Neural crest cell (in vitro differentiated cells): ENCODE measurements around the gene PSD4. TPM values are rescaled to one million over a fixed set of nuclear protein-coding genes. Genes with fewer than 3 reads are reported as not detected.

ENCODE experiments used
- DNase-seq: peaks from one replicate; pipeline ENCODE4 v3.0.0; 2021; ENCODE audit warnings: low read depth, mixed read lengths, low spot score
- H3K27ac Mint-ChIP-seq: one replicate; pipeline ENCODE4 v1.8.0; 2021; ENCODE audit warnings: mild to moderate bottlenecking, mixed read lengths; ENCODE audit not compliant: unreplicated experiment
- H3K27me3 Mint-ChIP-seq: 2 replicates; pipeline ENCODE4 v1.8.0; 2021; ENCODE audit warnings: low read depth, mild to moderate bottlenecking, mixed read lengths
- H3K36me3 Mint-ChIP-seq: 2 replicates; pipeline ENCODE4 v1.8.0; 2021; ENCODE audit warnings: low read depth, mild to moderate bottlenecking, mixed read lengths
- H3K4me1 Mint-ChIP-seq: 2 replicates; pipeline ENCODE4 v1.8.0; 2021; ENCODE audit warnings: mixed read lengths
- H3K4me3 Mint-ChIP-seq: one replicate; pipeline ENCODE4 v1.8.0; 2021; ENCODE audit warnings: mild to moderate bottlenecking, mixed read lengths
- H3K9me3 Mint-ChIP-seq: 2 replicates; pipeline ENCODE4 v1.8.0; 2021; ENCODE audit warnings: mixed read lengths
- CTCF ChIP-seq: fragments of 200-600 bp; sonication (generic); conservative IDR thresholded peaks from 2 replicates; pipeline ENCODE4 v1.5.0; 2021; ENCODE audit warnings: antibody characterized with exemption, mild to moderate bottlenecking
- total RNA-seq: library from RNA; stranded (reverse); gene quantifications from 2 replicates; pipeline ENCODE4 v1.2.1, GENCODE V29; 2021

Gene PSD4
- total RNA-seq, 1 donor from 2014 or later: 2.9 TPM

- Mint-ChIP-seq H3K27ac (no peak overlapping the region), H3K4me3 (no peak overlapping the region), H3K4me1 (peaks cover 28% of the 10 kb centered on the region), H3K9me3 (no peaks in the 10 kb centered on the region), H3K36me3 (no peaks in the 10 kb centered on the region), H3K27me3 (no peaks in the 10 kb centered on the region)
- TF ChIP-seq CTCF: no peak
- DNase-seq: no peak
Measured at GRCh38 chr2:113242327-113242726, 68.6 kb downstream of the PSD4 start.

- no peak for DNase-seq
- Mint-ChIP-seq H3K36me3 (no peaks in the 10 kb centered on the region), H3K27me3 (no peaks in the 10 kb centered on the region), H3K9me3 (no peaks in the 10 kb centered on the region), H3K4me1 (peaks cover 28% of the 10 kb centered on the region), H3K4me3 (no peak overlapping the region), H3K27ac (peak overlapping the region; percentile 19)
- no peak for TF ChIP-seq CTCF
Measured at GRCh38 chr2:113245276-113245711, 71.5 kb downstream of the PSD4 start.

DNA sequence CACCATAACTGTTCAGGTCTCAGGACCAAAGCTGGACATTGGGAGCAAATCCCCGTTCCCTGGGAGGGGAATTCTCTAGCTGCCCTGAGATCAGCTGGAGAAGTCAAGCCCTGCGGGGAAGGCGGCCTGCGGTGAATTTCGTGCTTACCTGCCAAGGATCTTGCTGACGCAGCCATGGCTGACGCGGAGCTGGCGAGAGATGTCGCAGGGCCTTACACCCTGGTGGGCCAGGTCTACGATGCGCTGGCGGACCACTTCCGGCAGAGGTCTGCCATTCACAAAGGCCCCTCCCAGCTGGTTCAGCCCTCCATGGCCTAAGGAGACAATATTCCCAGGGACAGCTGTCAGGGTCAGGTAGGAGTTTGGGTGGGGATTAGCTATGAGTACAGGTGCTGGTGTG is 72.8 kb downstream of the PSD4 start:
- no peak for DNase-seq
- H3K4me1 Mint-ChIP-seq: peaks cover 24% of the 10 kb centered on the region
- H3K4me3 Mint-ChIP-seq: no peak overlapping the region
- H3K9me3 Mint-ChIP-seq: no peaks in the 10 kb centered on the region
- H3K27me3 Mint-ChIP-seq: no peaks in the 10 kb centered on the region
- no peaks in the 10 kb centered on the region for H3K36me3 Mint-ChIP-seq
- H3K27ac Mint-ChIP-seq: no peak overlapping the region
- no peak for TF ChIP-seq CTCF

DNA sequence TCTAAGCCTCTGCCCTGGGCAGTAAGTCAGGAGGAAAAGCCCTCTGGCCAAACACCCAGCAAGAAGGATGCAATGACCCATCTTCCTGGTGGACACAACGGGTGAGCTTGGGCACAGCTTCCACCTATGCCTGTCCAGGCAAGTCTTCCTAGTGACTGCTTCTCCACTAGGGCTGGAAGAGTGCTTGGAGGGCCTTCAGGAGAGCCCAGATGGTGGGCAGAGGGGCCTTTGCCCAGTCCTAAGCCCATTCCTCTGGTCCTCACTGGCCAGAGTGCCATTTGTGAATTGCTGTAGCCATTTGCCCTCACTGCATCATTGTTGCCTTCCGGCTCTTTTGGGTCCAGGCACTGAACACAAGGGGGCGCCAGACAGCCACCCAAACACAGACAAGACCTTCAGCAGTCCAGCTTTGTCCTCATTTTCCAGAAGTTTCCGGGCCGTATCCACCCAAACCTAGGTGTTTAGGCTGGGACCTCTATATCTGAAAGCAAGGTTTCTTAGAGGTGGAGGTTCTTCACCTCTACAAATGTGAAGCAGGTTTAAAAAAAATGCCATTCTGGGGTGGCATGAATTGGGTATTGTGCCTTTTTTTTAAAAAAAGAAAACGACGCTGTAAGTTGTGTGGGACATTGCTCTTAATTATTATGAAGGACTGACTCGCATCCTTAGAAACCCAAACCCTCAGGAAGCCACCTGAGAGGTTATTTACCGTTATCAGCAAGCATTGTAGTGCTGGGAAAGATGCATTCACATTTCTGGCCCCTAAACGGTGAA is 75.4 kb downstream of the PSD4 start:
- no peaks in the 10 kb centered on the region for H3K36me3 Mint-ChIP-seq
- peak overlapping the region; percentile 38 for H3K27ac Mint-ChIP-seq
- H3K4me3 Mint-ChIP-seq: no peak overlapping the region
- peaks cover 18% of the 10 kb centered on the region for H3K4me1 Mint-ChIP-seq
- TF ChIP-seq CTCF: peak; percentile 90
- DNase-seq: peak; percentile 78
- peaks cover 9% of the 10 kb centered on the region for H3K27me3 Mint-ChIP-seq
- H3K9me3 Mint-ChIP-seq: no peaks in the 10 kb centered on the region

- Mint-ChIP-seq H3K27ac (no peak overlapping the region), H3K27me3 (peaks cover 21% of the 10 kb centered on the region), H3K36me3 (no peaks in the 10 kb centered on the region), H3K9me3 (no peaks in the 10 kb centered on the region), H3K4me1 (peaks cover 3% of the 10 kb centered on the region), H3K4me3 (no peak overlapping the region)
- no peak for DNase-seq
- TF ChIP-seq CTCF: no peak
Measured at GRCh38 chr2:113251118-113251517, 77.3 kb downstream of the PSD4 start.
